GM21786 (cell line): ENCODE measurements around the gene NOC4L.

ENCODE experiments used
- ATAC-seq: cut with Tn5 transposase; IDR thresholded peaks from one replicate; pipeline ENCODE4 v1.9.1; 2021; ENCODE audit not compliant: unreplicated experiment

Gene NOC4L

DNA sequence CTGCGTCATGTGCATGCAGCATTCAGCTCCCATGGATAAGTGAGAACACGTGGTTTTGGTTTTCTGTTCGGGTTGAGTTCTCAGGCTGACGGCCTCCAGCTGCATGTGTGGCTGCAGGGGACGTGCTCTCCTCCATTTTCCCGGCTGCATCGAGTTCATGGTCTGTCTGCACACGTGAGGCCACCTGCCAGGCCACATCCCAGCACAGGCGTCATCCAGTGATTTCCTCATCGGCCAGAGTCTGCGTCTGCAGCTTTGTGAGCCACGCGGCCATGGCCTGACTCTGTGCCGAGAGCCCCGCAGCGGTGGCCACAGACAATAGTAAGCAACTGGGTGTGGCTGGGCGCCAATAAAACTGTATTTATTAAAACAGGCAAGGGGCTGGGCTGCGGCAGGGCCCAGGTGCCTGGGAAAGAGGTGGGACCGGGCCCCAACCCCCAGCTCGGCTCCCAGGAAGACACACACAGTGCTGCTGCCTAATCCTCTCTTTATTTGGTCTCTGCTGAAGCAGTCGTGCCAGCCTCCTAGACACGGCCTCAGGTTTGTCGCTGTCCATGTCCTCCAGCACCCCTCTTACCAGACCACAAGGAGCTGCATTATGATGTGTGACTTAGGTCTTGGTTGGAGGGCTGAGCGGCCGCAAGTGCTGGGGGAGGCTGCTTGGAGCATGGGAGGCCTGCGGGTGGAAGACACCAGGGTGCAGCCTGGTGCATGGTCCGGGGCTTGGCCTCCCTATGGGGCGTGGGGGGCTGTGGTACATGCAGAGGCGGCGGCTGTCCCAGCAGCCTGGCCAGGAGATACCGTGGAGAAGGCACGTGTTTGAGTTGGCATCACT lies 52.0 kb downstream of the NOC4L start:
- ATAC-seq: no peak

DNA sequence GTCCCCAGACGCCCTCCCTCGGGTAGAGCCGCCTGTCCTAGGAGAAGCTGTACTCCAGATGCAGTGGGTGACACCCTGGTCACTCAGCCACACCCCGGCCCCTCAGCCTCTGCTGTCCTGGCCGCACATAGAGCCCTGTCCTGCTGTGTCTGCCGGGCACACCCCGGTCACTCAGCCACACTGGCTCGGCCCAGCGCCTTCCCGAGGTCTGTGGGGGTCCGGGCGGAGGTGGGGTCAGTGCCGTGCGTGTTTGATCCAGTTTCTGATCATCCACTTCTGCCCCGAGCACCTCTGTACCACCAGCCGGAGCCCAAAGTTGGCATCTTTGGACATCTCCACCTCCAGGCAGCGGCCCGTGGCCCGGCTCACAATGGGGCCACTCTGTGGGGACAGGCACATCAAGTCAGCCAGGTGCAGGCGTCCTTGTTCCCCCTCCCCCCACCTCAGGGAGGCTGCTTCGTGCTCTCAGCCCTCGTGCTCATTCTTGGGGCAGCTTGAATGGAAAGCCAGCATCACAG lies 52.7 kb downstream of the NOC4L start:
- ATAC-seq: no peak

DNA sequence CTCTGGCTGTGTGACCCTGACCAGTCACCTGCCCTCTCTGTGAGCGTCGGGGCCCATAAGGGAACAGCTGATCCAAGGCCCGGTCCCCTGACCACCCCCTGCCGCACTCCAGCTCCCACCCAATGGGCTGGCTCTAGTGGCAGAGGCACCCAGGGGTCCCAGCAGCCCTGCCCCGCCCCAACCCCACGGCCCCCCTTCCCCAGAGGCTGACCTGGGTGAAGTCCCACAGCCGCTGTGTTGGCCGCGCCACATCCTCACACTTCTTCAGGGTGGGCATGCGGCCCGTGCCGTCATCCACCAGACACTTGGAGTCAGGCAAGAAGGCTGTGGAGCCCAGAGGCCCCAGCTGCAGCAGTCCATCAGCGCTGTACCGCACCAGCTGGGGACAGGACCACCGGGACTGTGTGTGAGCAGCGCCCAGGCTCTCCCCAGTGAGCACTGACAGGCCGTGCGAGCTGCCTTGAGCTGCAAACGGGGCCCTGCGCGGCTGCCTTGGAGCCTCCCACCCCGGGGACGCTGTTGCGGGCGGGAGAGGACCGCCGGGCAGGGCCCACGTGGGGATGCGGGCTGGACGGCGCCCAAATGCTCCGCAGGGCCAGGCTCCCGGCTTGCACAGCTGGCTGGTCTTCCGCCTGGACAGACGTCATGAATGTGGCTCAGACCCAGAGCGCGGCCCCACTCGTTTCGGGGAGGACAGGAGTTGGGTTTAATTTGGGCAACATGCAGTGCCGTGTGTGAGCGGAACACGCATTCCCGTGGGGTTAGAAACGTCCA lies 53.5 kb downstream of the NOC4L start:
- no peak for ATAC-seq

DNA sequence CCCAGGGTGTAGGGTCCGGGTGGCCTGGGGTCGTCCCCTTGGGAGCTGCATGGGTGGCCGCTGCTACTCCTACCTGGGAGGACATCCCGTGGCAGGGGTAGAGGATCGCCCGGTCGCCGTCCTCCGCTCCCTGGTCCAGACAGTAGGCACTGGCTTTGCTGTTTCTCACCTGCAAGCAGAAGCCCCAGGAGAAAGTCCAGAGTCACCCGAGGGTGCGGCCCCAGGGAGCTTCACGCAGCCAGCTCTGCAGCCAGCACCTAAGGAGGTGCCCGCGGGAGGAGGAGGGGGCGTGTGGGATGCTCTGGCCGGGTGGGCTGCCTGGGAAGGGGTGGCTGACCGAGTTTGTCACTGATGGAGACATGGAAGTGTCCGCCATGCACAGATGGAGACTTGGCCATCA lies 54.8 kb downstream of the NOC4L start:
- ATAC-seq: no peak

DNA sequence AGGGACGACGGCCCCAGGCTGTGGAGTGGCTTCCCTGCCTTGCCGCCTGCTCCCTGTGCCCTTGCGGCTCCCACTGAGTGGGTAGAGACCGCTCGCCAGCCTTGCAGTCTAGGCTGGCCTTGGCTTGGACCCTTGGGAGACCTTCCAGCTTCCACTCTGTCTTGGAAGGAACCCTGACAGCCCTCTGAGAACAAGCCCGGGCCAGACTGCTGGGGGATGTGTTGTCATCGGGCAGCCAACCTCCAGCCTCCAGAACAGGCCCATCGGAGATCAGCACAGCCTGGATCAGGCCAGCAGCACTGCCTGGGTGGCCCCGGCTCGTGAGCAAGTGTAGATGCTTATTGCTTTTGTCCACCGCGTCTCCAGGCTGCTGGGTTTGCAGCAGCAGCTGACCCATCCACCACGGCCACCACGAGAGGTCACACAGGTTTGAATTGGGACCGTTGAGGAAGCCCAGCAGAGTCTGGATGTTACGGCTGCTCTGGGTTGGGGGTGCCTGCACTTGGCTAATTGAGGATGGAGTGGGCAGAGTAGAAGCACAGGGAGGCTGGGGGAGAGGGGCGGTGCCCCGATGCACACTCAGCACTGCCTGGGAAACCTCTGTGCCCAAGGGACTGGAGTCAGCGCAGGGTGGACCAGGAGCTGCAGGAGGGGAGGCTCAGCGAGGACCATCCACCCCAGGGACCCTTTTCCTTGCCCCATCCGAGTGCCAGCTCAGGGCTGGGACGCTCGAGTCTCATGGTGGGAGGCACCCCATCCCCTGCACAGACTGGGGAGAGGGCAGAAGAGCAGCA lies 55.5 kb downstream of the NOC4L start:
- no peak for ATAC-seq

DNA sequence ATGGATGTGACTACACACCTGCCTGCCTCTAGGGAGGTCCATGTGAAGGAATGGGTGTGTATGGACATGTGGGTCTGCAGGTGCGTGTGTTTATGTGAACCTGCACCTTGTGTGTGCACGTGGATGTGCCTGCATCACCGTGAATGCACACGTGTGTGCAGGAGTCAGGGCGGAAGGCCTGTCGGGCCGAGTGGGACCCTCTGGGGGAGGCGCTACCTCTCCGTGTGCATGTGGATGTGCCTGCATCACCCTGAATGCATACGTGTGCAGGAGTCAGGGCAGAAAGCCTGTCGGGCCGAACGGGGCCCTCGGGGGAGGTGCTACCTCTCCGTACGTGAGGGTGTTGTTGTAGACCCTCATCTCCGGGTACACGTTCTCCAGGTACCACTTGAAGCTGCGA lies 56.5 kb downstream of the NOC4L start:
- ATAC-seq: no peak

DNA sequence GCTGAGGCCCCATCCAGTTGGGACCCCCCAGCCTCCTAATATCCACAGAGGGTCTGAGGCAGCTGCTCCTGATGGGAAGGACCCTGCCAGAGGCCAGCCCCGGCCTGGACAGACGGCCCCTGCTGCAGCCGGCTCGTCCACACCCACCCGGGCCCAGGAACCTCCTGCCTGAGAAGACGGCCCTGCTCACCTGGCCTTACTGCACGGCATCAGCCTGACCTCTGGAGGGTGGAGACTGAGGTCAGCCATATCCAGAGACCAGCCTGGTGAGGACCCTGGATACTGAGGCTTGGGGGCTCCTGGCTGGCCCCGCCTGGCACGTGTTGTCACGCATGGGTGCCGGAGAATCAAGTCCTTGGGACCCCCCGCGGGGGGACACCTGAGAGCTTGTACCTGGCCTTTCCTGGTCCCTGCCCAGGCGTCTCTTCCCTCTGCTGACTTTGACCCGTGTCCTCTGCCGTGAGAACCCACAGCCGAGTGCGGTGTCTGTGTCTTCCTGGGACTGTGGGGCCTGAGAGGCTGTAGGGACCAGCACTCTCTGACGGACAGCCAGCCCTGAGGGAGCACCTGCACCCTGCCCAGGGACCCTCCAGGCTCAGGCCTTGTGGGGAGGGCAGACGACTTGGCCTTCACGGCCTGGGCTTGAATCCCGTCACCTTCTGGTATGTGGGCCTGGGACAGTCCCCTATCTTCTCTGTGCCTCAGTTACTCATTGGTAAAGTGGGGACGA lies 57.3 kb downstream of the NOC4L start:
- no peak for ATAC-seq
